ENCODE measurements around the gene SLC38A9.
A peak's percentile ranks its signal among the peaks of the same experiment; 100 is the strongest.
"Not testable (repeated sequence)": the region's sequence is repeated elsewhere in the genome, so short reads cannot be mapped to it uniquely, and the experiment has no call there.

Gene SLC38A9

GRCh38 chr5:55702598-55703345, 9.4 kb downstream of the SLC38A9 start:
- no peak for DNase-seq

DNA sequence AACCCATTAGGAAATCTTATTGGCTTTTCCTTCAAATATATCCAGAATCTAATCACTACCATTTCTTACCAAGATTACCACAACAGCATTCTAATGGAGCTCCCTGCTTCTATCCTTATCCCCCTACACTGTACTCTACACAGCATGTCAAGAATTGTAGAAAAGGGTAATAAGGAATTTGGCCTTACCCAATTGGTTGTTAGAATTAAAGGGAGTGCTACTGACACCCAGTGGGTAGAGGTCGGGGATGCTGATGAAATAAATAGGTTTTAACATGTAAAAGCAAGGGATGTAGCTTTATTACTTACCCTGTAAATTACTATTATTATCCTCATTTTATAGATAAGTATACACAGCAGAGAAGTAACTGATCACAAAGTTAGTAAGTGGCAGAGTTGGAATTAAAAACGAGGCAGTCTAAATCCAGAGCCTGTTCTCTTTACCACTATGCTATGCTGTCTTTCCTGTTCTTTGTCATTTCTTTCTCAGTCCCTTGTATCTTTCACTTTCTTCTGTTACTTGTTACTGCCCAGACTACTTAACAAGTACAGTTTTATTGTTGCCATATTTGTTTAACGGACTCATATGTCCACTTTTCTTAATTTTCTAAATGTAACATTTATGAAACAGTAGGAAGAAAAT, 10.5 kb downstream of the SLC38A9 start:
- DNase-seq, result no peak

GRCh38 chr5:55700745-55701144, 11.4 kb downstream of the SLC38A9 start:
- DNase-seq, result no peak

DNA sequence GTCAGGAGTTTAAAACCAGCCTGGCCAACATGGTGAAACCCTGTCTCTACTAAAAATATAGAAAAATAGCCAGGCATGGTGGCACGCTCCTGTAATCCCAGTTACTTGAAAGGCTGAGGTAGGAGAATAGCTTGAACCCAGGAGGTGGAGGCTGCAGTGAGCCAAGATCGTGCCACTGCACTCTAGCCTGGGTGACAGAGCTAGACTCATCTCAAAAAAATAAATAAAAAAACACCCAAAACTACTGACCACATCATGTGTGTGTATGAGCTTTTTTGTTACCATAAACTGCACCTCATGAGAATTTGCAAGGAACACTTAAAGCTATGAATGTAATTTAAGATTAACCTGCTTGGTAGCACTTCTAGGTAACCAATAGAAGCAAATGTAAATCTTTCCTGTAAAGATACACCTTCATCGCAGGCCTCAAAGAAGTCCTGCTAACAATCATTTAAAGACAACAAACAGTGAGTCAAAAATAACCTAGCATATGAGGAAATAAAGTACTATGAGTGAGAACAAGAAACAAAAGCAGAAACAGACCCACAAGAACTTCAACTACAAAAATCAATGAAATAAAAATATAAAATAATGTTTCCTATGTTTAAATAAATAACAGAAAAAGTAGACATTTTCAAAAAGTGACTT, 13.0 kb downstream of the SLC38A9 start:
- no peak for DNase-seq

GRCh38 chr5:55696704-55697103, 15.4 kb downstream of the SLC38A9 start:
- DNase-seq, result not testable (repeated sequence)

DNA sequence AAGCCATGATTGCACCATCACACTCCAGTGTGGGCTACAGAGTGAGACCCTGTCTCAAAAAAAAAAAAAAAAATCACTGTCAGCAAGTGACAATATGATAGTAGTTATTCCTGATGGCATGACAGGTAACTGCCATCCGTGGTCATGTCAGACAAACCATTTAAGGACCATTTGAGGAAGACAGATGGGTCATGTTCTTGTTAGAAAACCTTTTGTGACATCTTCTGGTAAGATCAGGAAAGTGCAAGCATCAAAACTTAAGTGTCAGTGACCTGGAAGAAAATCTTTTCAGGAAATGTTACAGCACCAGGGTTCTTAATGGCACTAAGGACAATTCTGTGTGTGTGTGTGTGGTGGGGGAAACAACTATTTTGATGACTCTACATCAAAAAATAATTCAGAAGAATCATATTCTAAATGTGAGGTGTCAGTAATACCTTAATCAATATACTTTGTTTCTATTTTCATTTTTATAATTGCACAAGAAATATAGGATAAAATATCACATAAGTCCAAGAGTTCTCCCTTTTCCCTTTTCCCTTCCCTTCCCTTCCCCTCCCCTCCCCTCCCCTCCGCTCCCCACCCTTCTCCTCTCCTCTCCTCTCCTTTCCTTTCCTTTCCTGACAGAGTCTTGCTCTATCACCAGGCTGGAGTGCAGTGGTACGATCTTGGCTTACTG, 17.8 kb downstream of the SLC38A9 start:
- peak in 1 of 2 experiments; percentile 1 for DNase-seq

DNA sequence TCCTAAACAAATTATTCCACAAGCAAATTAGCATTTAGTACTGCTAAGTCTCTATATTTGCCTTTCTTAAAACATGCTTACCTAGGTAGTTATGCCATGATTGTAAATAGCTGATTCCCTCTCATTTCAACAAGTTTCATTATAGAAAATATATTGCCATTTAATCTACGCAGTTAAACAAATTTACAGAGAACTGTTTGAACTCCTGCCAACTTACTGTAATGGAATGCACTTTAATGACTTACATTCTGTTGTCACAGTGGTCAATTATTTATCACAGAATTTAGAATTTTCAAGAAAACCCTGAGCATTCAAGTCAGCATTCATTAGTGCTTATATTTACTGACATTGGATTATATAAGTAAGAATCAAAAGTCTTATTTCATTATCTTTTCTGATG, 19.6 kb downstream of the SLC38A9 start:
- no peak for DNase-seq

DNA sequence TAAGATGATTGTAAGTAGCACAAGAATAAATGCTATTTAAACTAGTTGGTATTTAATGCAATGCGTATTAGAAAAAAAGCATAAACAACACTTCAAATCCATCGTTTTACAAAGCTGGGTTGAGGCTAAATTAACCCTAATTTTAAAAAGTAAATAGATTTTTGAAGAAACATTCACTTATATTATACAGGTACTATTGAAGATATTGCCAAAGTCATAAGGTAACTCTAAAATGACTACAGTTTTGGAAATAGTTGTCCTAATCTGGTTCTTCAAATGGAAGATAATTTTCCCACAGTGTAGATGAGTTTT, 20.1 kb downstream of the SLC38A9 start:
- DNase-seq, result no peak

DNA sequence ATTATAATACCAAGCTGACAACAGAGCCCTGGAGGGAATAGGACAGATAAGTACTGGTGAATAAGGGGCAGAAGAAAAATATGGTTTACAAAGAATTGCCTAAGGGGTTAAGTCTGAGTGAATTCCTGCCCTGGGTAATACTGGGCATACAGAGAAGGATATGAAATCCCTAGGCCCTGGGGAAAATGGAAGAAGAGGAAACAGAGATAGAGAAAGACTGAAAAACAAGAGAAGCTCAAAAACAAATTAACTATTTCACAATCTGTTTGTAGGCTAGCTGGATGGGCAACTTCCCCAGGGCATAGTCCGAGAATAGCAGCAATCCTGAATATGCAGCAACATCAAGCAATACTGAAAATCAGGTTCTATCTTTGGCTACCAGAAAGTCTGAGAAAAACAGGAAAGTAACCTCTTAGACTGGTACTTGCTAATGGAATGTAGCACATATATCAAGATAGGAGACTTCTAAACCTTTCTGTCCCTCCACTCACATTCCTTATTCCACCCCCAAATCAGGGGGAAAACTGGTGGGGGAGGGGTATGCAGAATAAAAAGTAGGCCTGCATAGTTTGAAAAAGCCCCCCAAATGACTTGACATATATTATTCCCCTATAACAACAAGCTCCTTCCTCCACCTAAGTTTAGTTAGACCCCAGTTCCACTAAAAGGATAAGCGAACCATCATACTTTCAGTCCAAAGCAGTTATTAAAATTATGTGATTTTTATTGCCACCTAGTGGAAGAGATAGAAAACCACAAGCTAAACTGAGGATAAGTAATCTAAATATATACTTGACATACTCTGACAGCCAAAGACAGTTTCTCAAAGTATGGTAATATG, 20.6 kb downstream of the SLC38A9 start:
- peak in 1 of 2 experiments; percentile 2 for DNase-seq

- no peak for DNase-seq
These were observed 30.1 kb downstream of the SLC38A9 start for GRCh38 chr5:55682071-55682470.

DNA sequence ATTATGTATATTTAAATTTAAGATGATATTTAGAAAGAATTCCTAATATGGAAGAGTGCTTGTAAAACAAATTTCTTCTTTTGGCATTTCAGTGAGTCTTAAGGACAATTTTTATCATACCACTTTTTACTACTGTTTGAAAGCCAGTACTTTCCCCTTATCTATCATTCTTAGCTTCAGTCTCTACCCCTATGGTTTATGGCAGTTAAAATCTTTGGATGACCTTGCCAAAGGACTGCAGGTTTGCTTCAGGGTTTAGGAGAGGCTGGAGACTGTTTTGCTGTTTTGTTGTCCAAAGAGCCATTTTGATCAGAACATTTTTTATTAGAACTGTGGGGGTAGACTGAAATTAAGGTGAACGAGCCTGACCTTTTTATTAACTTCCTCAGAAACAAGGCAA, 30.8 kb downstream of the SLC38A9 start:
- no peak for DNase-seq

DNA sequence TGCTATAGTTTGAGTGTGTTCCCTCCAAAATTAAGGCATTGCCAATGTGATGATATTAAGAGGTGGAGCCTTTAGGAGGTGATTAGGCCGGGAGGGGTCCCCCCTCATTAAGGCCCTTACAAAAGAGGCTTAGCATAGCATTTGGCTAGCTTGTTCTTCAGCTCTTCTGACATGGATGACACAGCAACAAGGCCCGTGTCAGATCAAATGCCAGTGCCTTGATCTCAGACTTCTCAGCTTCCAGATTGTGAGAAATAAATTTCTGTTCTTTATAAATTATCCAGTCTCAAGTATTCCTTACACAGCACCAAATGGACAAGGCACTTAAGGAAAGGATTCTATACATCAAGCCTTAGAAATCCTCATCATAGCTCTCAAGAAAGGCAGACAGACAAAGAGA, 31.8 kb downstream of the SLC38A9 start:
- DNase-seq, result no peak

GRCh38 chr5:55679556-55679955, 32.6 kb downstream of the SLC38A9 start:
- DNase-seq, result no peak

- no peak for DNase-seq
These were observed 37.0 kb downstream of the SLC38A9 start for GRCh38 chr5:55675119-55675518.

DNA sequence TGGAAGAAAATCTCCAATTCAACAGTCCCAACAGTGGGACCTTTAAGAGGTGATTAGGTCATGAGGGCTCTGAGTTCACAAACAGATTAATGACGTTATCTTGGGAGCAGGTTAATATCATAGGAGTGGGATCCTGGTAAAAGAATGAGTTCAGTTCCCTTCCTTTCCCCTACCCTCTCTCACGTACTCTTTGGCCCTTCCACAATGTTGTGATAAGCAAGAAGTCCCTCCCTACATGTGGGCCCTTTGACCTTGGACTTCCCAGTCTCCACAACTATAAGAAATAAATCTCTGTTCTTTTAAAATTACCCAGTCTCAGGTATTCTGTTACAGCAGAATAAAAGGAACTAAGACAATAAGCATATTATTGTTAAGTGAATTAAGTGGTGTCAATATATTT, 37.8 kb downstream of the SLC38A9 start:
- no peak for DNase-seq

DNA sequence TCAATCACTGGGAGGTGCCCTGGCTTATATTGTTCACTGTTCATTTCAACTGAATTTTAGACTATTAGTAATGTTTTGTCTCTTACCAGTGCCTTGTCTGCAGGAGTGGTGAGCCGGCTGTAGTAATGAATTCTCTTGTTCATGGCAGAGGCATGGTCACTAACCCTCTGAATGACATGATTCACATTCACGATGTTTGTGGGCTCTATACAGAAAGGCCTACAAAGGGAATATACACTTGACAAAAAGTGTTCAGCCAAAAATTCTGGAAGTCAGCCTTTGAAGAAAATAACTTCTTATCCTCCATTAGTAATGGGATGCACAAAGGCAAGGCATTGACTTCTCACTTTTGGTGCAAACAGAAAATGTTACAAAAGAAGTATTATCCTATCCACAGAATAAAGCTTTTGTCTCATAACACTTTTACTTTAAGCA, 39.6 kb downstream of the SLC38A9 start:
- no peak for DNase-seq

- DNase-seq, result no peak
These were observed 40.1 kb downstream of the SLC38A9 start for GRCh38 chr5:55671975-55672374.

GRCh38 chr5:55668356-55668755, 43.8 kb downstream of the SLC38A9 start:
- DNase-seq, result no peak

DNA sequence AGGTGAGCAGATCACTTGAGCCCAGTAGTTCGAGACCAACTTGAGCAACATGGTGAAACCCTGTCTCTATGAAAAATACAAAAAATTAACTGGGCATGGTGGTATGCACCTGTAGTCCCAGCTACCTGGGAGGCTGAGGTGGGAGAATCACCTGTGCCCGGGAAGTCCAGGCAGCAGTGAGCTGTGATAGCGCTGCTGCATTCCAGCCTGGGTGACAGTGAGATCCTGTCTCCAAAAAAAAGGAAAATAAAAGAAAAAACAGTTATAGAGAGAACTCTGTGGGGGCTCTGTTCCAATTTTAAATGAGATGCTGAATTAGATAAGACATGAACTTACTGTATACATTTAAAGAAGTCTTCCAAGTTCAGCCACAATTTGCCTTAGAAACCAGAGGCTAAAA, 44.2 kb downstream of the SLC38A9 start:
- no peak for DNase-seq

GRCh38 chr5:55665065-55665464, 47.1 kb downstream of the SLC38A9 start:
- DNase-seq, result no peak

GRCh38 chr5:55657443-55657842, 54.7 kb downstream of the SLC38A9 start:
- no peak for DNase-seq

- DNase-seq, result no peak
These were observed 61.7 kb downstream of the SLC38A9 start for GRCh38 chr5:55650386-55650785.

DNA sequence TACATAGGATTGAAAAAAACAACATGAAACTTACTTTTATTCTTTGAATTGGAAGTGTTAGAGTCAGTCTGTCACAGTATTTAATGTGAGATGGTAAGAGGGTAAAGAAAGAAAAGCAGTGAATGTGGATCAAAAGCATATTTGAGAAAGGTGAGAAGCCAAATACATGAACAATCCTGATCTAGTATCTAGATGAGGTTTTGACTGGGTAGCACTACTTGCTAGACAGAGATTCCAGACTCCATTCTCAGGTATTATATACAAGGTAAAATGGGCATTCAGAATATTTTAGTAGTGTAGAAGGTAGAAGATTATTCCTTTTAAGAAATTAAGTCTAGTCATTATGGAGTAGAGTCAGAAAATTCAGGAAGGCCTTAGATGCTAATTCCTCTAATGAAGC, 62.2 kb downstream of the SLC38A9 start:
- no peak for DNase-seq
